Fibroblast of lung (primary cell): ENCODE results near the gene ELFN2.

Experiments used
- EZH2 ChIP-seq: IDR thresholded peaks from 2 replicates; pipeline ENCODE4 v1.5.1; 2012; ENCODE audit warnings: low read length, control low read depth, mild to moderate bottlenecking; ENCODE audit errors: missing control alignments
- TF ChIP-seq, protein P1 (sequence below), 2 donors: IDR thresholded peaks in 1 of 2; conservative IDR thresholded peaks in 1 of 2; 1 replicate in 1 of 2; 2 replicates in 1 of 2; pipeline ENCODE4 v1.5.1; 2011 to 2012; ENCODE audit warnings: low read length in 2 of 2, control low read depth in 1 of 2, inconsistent platforms in 1 of 2, low read depth in 1 of 2, mild to moderate bottlenecking in 1 of 2

DNA sequence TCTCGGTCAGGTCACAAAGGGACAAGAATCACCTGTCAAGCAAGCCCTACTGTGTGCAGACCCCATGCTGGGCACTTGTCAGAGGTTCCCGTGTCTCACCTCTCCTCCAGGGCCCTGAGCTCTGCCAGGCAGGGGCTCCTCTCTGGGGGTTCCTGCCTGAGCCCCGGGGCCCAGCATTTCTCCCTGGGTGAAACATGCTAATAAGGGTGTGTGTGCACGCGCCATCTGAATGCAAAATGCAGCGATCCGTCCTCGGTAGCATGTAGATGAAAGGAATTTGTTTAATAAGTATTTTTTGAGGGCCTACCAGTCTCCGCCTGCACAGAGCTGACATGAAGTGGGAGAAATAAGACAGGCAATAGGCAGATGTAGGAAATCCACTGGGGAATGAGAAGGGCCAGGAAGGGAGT lies 5.8 kb downstream of the ELFN2 start:
- no peak for TF ChIP-seq EZH2
- TF ChIP-seq, protein P1, sequence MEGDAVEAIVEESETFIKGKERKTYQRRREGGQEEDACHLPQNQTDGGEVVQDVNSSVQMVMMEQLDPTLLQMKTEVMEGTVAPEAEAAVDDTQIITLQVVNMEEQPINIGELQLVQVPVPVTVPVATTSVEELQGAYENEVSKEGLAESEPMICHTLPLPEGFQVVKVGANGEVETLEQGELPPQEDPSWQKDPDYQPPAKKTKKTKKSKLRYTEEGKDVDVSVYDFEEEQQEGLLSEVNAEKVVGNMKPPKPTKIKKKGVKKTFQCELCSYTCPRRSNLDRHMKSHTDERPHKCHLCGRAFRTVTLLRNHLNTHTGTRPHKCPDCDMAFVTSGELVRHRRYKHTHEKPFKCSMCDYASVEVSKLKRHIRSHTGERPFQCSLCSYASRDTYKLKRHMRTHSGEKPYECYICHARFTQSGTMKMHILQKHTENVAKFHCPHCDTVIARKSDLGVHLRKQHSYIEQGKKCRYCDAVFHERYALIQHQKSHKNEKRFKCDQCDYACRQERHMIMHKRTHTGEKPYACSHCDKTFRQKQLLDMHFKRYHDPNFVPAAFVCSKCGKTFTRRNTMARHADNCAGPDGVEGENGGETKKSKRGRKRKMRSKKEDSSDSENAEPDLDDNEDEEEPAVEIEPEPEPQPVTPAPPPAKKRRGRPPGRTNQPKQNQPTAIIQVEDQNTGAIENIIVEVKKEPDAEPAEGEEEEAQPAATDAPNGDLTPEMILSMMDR (conservative IDR thresholded peaks at IDR 0.05 in 1 of 2, IDR thresholded peaks at IDR 0.05 in 1 of 2; ENCODE audit: low read depth in 1 of 2, low read length in 2 of 2) = no peak
